ENCODE measurements around the gene CASZ1.

The CASZ1 gene

GRCh38 chr1:10767282-10767681 is 29.2 kb downstream of the CASZ1 start:
- no peak for FAIRE-seq
- no peak for DNase-seq (ENCODE audit: insufficient read length, low spot score)
- TF ChIP-seq POLR2AphosphoS5 (IDR thresholded peaks at IDR 0.05; ENCODE audit: low read depth, low read length) (no peak), TAF1 (IDR thresholded peaks at IDR 0.05; ENCODE audit: low read depth, low read length) (no peak), PAX5 (IDR thresholded peaks at IDR 0.05; ENCODE audit: insufficient read depth, low read length, severe bottlenecking) (no peak), POLR2A (IDR thresholded peaks at IDR 0.05; ENCODE audit: low read depth, low read length) (no peak), POU2F2 (IDR thresholded peaks at IDR 0.05; ENCODE audit: low read depth, low read length) (no peak), SPI1 (IDR thresholded peaks at IDR 0.05; ENCODE audit: low read depth, low read length) (no peak)

GRCh38 chr1:10765734-10766478 is 30.5 kb downstream of the CASZ1 start:
- FAIRE-seq: no peak
- no peak for DNase-seq (ENCODE audit: insufficient read length, low spot score)
- TF ChIP-seq PAX5 (IDR thresholded peaks at IDR 0.05; ENCODE audit: insufficient read depth, low read length, severe bottlenecking) (no peak), POLR2AphosphoS5 (IDR thresholded peaks at IDR 0.05; ENCODE audit: low read depth, low read length) (no peak), POLR2A (IDR thresholded peaks at IDR 0.05; ENCODE audit: low read depth, low read length) (no peak), POU2F2 (IDR thresholded peaks at IDR 0.05; ENCODE audit: low read depth, low read length) (no peak), TAF1 (IDR thresholded peaks at IDR 0.05; ENCODE audit: low read depth, low read length) (no peak), SPI1 (IDR thresholded peaks at IDR 0.05; ENCODE audit: low read depth, low read length) (no peak)

GRCh38 chr1:10765304-10765703 is 31.1 kb downstream of the CASZ1 start:
- TF ChIP-seq POLR2AphosphoS5 (IDR thresholded peaks at IDR 0.05; ENCODE audit: low read depth, low read length) (no peak), SPI1 (IDR thresholded peaks at IDR 0.05; ENCODE audit: low read depth, low read length) (no peak), POU2F2 (IDR thresholded peaks at IDR 0.05; ENCODE audit: low read depth, low read length) (no peak), PAX5 (IDR thresholded peaks at IDR 0.05; ENCODE audit: insufficient read depth, low read length, severe bottlenecking) (no peak), POLR2A (IDR thresholded peaks at IDR 0.05; ENCODE audit: low read depth, low read length) (no peak), TAF1 (IDR thresholded peaks at IDR 0.05; ENCODE audit: low read depth, low read length) (no peak)
- FAIRE-seq: no peak

GRCh38 chr1:10764296-10764798 is 32.1 kb downstream of the CASZ1 start:
- TF ChIP-seq PAX5 (IDR thresholded peaks at IDR 0.05; ENCODE audit: insufficient read depth, low read length, severe bottlenecking) (no peak), TAF1 (IDR thresholded peaks at IDR 0.05; ENCODE audit: low read depth, low read length) (no peak), POLR2A (IDR thresholded peaks at IDR 0.05; ENCODE audit: low read depth, low read length) (no peak), SPI1 (IDR thresholded peaks at IDR 0.05; ENCODE audit: low read depth, low read length) (no peak)
- DNase-seq (ENCODE audit: insufficient read length, low spot score) (no peak), FAIRE-seq (no peak)

More at GRCh38 chr1:10765304-10765703, 31.1 kb downstream of the CASZ1 start:
- no peak for DNase-seq (ENCODE audit: insufficient read length, low spot score)

- FAIRE-seq (no peak), DNase-seq (ENCODE audit: insufficient read length, low spot score) (no peak)
- TF ChIP-seq POU2F2 (IDR thresholded peaks at IDR 0.05; ENCODE audit: low read depth, low read length) (no peak), POLR2A (IDR thresholded peaks at IDR 0.05; ENCODE audit: low read depth, low read length) (no peak), PAX5 (IDR thresholded peaks at IDR 0.05; ENCODE audit: insufficient read depth, low read length, severe bottlenecking) (no peak), TAF1 (IDR thresholded peaks at IDR 0.05; ENCODE audit: low read depth, low read length) (no peak), SPI1 (IDR thresholded peaks at IDR 0.05; ENCODE audit: low read depth, low read length) (no peak), POLR2AphosphoS5 (IDR thresholded peaks at IDR 0.05; ENCODE audit: low read depth, low read length) (no peak)
These were observed 33.6 kb downstream of the CASZ1 start for GRCh38 chr1:10762875-10763274.

- no peak for FAIRE-seq
- no peak for DNase-seq (ENCODE audit: insufficient read length, low spot score)
- TF ChIP-seq POLR2A (IDR thresholded peaks at IDR 0.05; ENCODE audit: low read depth, low read length): no peak
- TF ChIP-seq TAF1 (IDR thresholded peaks at IDR 0.05; ENCODE audit: low read depth, low read length): no peak
These were observed 34.3 kb downstream of the CASZ1 start for GRCh38 chr1:10762153-10762523.

- FAIRE-seq: no peak
- no peak for TF ChIP-seq PAX5 (IDR thresholded peaks at IDR 0.05; ENCODE audit: insufficient read depth, low read length, severe bottlenecking)
- no peak for TF ChIP-seq TAF1 (IDR thresholded peaks at IDR 0.05; ENCODE audit: low read depth, low read length)
- TF ChIP-seq POLR2AphosphoS5 (IDR thresholded peaks at IDR 0.05; ENCODE audit: low read depth, low read length): no peak
- TF ChIP-seq SPI1 (IDR thresholded peaks at IDR 0.05; ENCODE audit: low read depth, low read length): no peak
- TF ChIP-seq POLR2A (IDR thresholded peaks at IDR 0.05; ENCODE audit: low read depth, low read length): no peak
- TF ChIP-seq POU2F2 (IDR thresholded peaks at IDR 0.05; ENCODE audit: low read depth, low read length): no peak
- DNase-seq (ENCODE audit: insufficient read length, low spot score): no peak
These were observed 34.8 kb downstream of the CASZ1 start for GRCh38 chr1:10761503-10762152.

- no peak for FAIRE-seq
- no peak for TF ChIP-seq POU2F2 (IDR thresholded peaks at IDR 0.05; ENCODE audit: low read depth, low read length)
- no peak for TF ChIP-seq PAX5 (IDR thresholded peaks at IDR 0.05; ENCODE audit: insufficient read depth, low read length, severe bottlenecking)
- no peak for TF ChIP-seq POLR2AphosphoS5 (IDR thresholded peaks at IDR 0.05; ENCODE audit: low read depth, low read length)
- no peak for TF ChIP-seq POLR2A (IDR thresholded peaks at IDR 0.05; ENCODE audit: low read depth, low read length)
- TF ChIP-seq SPI1 (IDR thresholded peaks at IDR 0.05; ENCODE audit: low read depth, low read length): no peak
- TF ChIP-seq TAF1 (IDR thresholded peaks at IDR 0.05; ENCODE audit: low read depth, low read length): no peak
- DNase-seq (ENCODE audit: insufficient read length, low spot score): no peak
These were observed 35.6 kb downstream of the CASZ1 start for GRCh38 chr1:10760566-10761502.
